IMR-90 (cell line): Measurements from ENCODE around the gene CACNA2D3. TPM values are rescaled to one million over a fixed set of nuclear protein-coding genes. Genes with fewer than 3 reads are reported as not detected.

Experiments
- ATAC-seq: fragments of 200-7000 bp; cut with Tn5 transposase; 2 replicates; pipeline ENCODE4 v1.9.1; 2020; ENCODE audit warnings: low read depth, mild to moderate bottlenecking, moderate library complexity
- BruUV-seq: library from RNA; stranded (reverse); fragments of 400-500 nt; replicated peaks from 2 replicates; lab custom pipeline; 2021; lab: Mats Ljungman, UMichigan
- CTCF ChIA-PET: fragments of 300-600 bp; formaldehyde crosslinking; extraction: SDS; loops from one replicate; lab custom pipeline; 2021; ENCODE audit warnings: antibody characterized with exemption; lab: Yijun Ruan, JAX
- POLR2A ChIA-PET: fragments of 300-600 bp; sonication (Branson Sonifier 250); formaldehyde crosslinking; loops from one replicate; lab custom pipeline; 2022; ENCODE audit warnings: antibody characterized with exemption; ENCODE audit not compliant: unreplicated experiment; lab: Charles Lee
- DNase-seq: peaks from one replicate; pipeline ENCODE4 v3.0.0; 2013
- H2AFZ ChIP-seq: replicated peaks from 2 replicates; pipeline ENCODE3; 2013; ENCODE audit warnings: low read length, mild to moderate bottlenecking; ENCODE audit not compliant: poor library complexity
- H2AK5ac ChIP-seq: 2 replicates; pipeline ENCODE4 v1.6.1; 2013; ENCODE audit warnings: low read depth, low read length, inconsistent platforms
- H2AK9ac ChIP-seq: replicated peaks from 2 replicates; pipeline ENCODE3; 2013; ENCODE audit warnings: mild to moderate bottlenecking, low read depth, low read length, moderate library complexity; ENCODE audit not compliant: poor library complexity
- H2BK120ac ChIP-seq: 2 replicates; pipeline ENCODE4 v1.6.1; 2013; ENCODE audit warnings: low read depth, low read length, inconsistent platforms
- H2BK15ac ChIP-seq: 3 replicates; pipeline ENCODE4 v1.6.1; 2013; ENCODE audit warnings: low read depth, low read length, inconsistent platforms
- H2BK20ac ChIP-seq: 2 replicates; pipeline ENCODE4 v1.6.1; 2013; ENCODE audit warnings: low read depth, mild to moderate bottlenecking, inconsistent platforms, low read length, moderate library complexity
- H2BK5ac ChIP-seq: 2 replicates; pipeline ENCODE4 v1.6.1; 2013; ENCODE audit warnings: mild to moderate bottlenecking, low read depth, low read length, inconsistent platforms; ENCODE audit not compliant: poor library complexity, severe bottlenecking
- H3K14ac ChIP-seq: replicated peaks from 2 replicates; pipeline ENCODE4 v1.6.1; 2013; ENCODE audit warnings: low read depth, low read length, inconsistent platforms
- H3K18ac ChIP-seq: 2 replicates; pipeline ENCODE4 v1.6.1; 2013; ENCODE audit warnings: low read depth, low read length, control low read depth
- H3K23ac ChIP-seq: 2 replicates; pipeline ENCODE4 v1.6.1; 2013; ENCODE audit warnings: low read depth, low read length, inconsistent platforms
- H3K27ac ChIP-seq: 2 replicates; pipeline ENCODE4 v1.5.1; 2013; ENCODE audit warnings: mild to moderate bottlenecking, control low read depth, low read length; ENCODE audit not compliant: insufficient read depth
- H3K27me3 ChIP-seq: 2 replicates; pipeline ENCODE4 v1.6.1; 2013; ENCODE audit warnings: low read length; ENCODE audit not compliant: control insufficient read depth, insufficient read depth
- H3K36me3 ChIP-seq: 2 replicates; pipeline ENCODE4 v1.6.1; 2013; ENCODE audit warnings: low read length, mixed read lengths; ENCODE audit not compliant: control insufficient read depth, insufficient read depth
- H3K4ac ChIP-seq: 2 replicates; pipeline ENCODE4 v1.6.1; 2013; ENCODE audit warnings: low read depth, low read length, inconsistent platforms
- H3K4me1 ChIP-seq: 2 replicates; pipeline ENCODE4 v1.6.1; 2013; ENCODE audit warnings: low read length, mixed read lengths; ENCODE audit not compliant: control insufficient read depth, insufficient read depth
- H3K4me2 ChIP-seq: 2 replicates; pipeline ENCODE4 v1.6.1; 2013; ENCODE audit warnings: low read depth, mild to moderate bottlenecking, control low read depth, low read length, moderate library complexity
- H3K4me3 ChIP-seq: 2 replicates; pipeline ENCODE4 v1.5.1; 2013; ENCODE audit warnings: low read depth, mild to moderate bottlenecking, control low read depth, low read length, moderate library complexity; ENCODE audit not compliant: insufficient read depth
- H3K56ac ChIP-seq: 2 replicates; pipeline ENCODE4 v1.6.1; 2013; ENCODE audit warnings: low read length, inconsistent platforms; ENCODE audit not compliant: insufficient read depth; ENCODE audit errors: extremely low read depth
- H3K79me1 ChIP-seq, 2 experiments: 2 replicates each; pipeline ENCODE4 v1.6.1; 2013; ENCODE audit warnings: low read length in 2 of 2, inconsistent platforms in 1 of 2, low read depth in 1 of 2
- H3K9ac ChIP-seq: 2 replicates; pipeline ENCODE4 v1.6.1; 2013; ENCODE audit warnings: low read depth, low read length, control low read depth
- H3K9me1 ChIP-seq: 2 replicates; pipeline ENCODE4 v1.6.1; 2013; ENCODE audit warnings: low read length, inconsistent platforms; ENCODE audit not compliant: insufficient read depth
- H3K9me3 ChIP-seq: 2 replicates; pipeline ENCODE4 v1.6.1; 2013; ENCODE audit warnings: low read length; ENCODE audit not compliant: control insufficient read depth, insufficient read depth
- H4K20me1 ChIP-seq: 2 replicates; pipeline ENCODE4 v1.6.1; 2013; ENCODE audit warnings: low read length, inconsistent platforms; ENCODE audit not compliant: insufficient read depth
- H4K5ac ChIP-seq: 2 replicates; pipeline ENCODE4 v1.6.1; 2013; ENCODE audit warnings: mild to moderate bottlenecking, low read depth, low read length, control low read depth
- H4K8ac ChIP-seq, 2 experiments: 2 replicates each; pipeline ENCODE4 v1.6.1; 2013; ENCODE audit warnings: low read depth in 2 of 2, low read length in 2 of 2, control low read depth in 1 of 2, inconsistent platforms in 1 of 2
- H4K91ac ChIP-seq: 2 replicates; pipeline ENCODE4 v1.6.1; 2013; ENCODE audit warnings: low read depth, low read length, inconsistent platforms; ENCODE audit not compliant: insufficient read depth
- BHLHE40 ChIP-seq: fragments of 150-350 bp; IDR thresholded peaks from 2 replicates; pipeline ENCODE4 v1.6.1; 2016; ENCODE audit warnings: mild to moderate bottlenecking, low read depth, low read length
- CEBPB ChIP-seq: IDR thresholded peaks from 2 replicates; pipeline ENCODE4 v1.6.1; 2012; ENCODE audit warnings: low read depth, low read length, improper control_type of control experiment
- CHD1 ChIP-seq: IDR thresholded peaks from 2 replicates; pipeline ENCODE4 v1.6.1; 2012; ENCODE audit warnings: low read depth, low read length, improper control_type of control experiment
- CTCF ChIP-seq: conservative IDR thresholded peaks from 2 replicates; pipeline ENCODE4 v1.5.1; 2012; ENCODE audit warnings: mild to moderate bottlenecking, low read depth, low read length, improper control_type of control experiment
- ELK1 ChIP-seq: fragments of 150-350 bp; IDR thresholded peaks from 2 replicates; pipeline ENCODE4 v1.6.1; 2016; ENCODE audit warnings: low read depth, mild to moderate bottlenecking, low read length, moderate library complexity, borderline replicate concordance
- FOS ChIP-seq: fragments of 150-350 bp; IDR thresholded peaks from 2 replicates; pipeline ENCODE4 v1.6.1; 2016; ENCODE audit warnings: low read depth, low read length
- MAFK ChIP-seq: IDR thresholded peaks from 2 replicates; pipeline ENCODE4 v1.6.1; 2012; ENCODE audit warnings: low read depth, low read length, improper control_type of control experiment
- MAZ ChIP-seq: IDR thresholded peaks from 2 replicates; pipeline ENCODE4 v1.6.1; 2012; ENCODE audit warnings: low read depth, mild to moderate bottlenecking, low read length, improper control_type of control experiment, moderate library complexity, borderline replicate concordance
- MXI1 ChIP-seq: IDR thresholded peaks from 2 replicates; pipeline ENCODE4 v1.6.1; 2012; ENCODE audit warnings: low read depth, mild to moderate bottlenecking, low read length, moderate library complexity, borderline replicate concordance
- NFE2L2 ChIP-seq: fragments of 150-350 bp; IDR thresholded peaks from 2 replicates; pipeline ENCODE4 v1.6.1; 2016; ENCODE audit warnings: low read depth, mild to moderate bottlenecking, low read length
- RAD21 ChIP-seq: IDR thresholded peaks from 2 replicates; pipeline ENCODE4 v1.6.1; 2012; ENCODE audit warnings: low read length, improper control_type of control experiment
- RCOR1 ChIP-seq: IDR thresholded peaks from 2 replicates; pipeline ENCODE4 v1.6.1; 2012; ENCODE audit warnings: mild to moderate bottlenecking, low read length, improper control_type of control experiment; ENCODE audit not compliant: insufficient replicate concordance
- RFX5 ChIP-seq: IDR thresholded peaks from 2 replicates; pipeline ENCODE4 v1.8.0; 2012; ENCODE audit warnings: low read depth, mild to moderate bottlenecking, low read length, moderate library complexity
- SMC3 ChIP-seq: fragments of 150-350 bp; IDR thresholded peaks from 2 replicates; pipeline ENCODE4 v1.6.1; 2016; ENCODE audit warnings: low read depth, mild to moderate bottlenecking, antibody characterized with exemption, low read length, moderate library complexity
- USF2 ChIP-seq: fragments of 150-350 bp; IDR thresholded peaks from 2 replicates; pipeline ENCODE4 v1.6.1; 2017; ENCODE audit warnings: mild to moderate bottlenecking, antibody characterized with exemption, low read length, low read depth
- WGBS, 2 experiments: methylation state at CpG; one replicate each; pipeline versions ENCODE4 v1.1.5 to v1.1.7; 2013; ENCODE audit warnings: missing lambda C conversion rate in 2 of 2; ENCODE audit not compliant: insufficient read length in 1 of 2; ENCODE audit errors: extremely low coverage in 2 of 2; 5-methylcytosine and 5-hydroxymethylcytosine counted together
- dilution Hi-C: fragments of 300-500 bp; cut with HindIII; formaldehyde crosslinking; loops from one replicate; pipeline ENCODE4 v1.14.3; 2018; ENCODE audit warnings: low sequenced_read_pairs; ENCODE audit not compliant: unreplicated experiment
- in situ Hi-C: fragments of 300-500 bp; cut with MboI; formaldehyde crosslinking; loops from 3 replicates; pipeline ENCODE4 v1.14.3; 2019; ENCODE audit warnings: low sequenced_read_pairs, inconsistent platforms, mixed read lengths
- intact Hi-C: fragments of 100-400 bp; cut with micrococcal nuclease; formaldehyde crosslinking; loops from 2 replicates; pipeline ENCODE4 v1.10.0; 2022
- polyA plus RNA-seq, 3 experiments: library from polyadenylated mRNA; depleted of rRNA; stranded (reverse); fragments of >200 nt; gene quantifications; 2 replicates each; pipeline ENCODE4 v1.2.3, GENCODE V29; 2012; ENCODE audit warnings: low replicate concordance in 1 of 3
- total RNA-seq: library from RNA; depleted of rRNA; stranded (reverse); fragments of >200 nt; gene quantifications from 2 replicates; pipeline ENCODE4 v1.2.3, GENCODE V29; 2012

The CACNA2D3 gene
- total and polyA plus RNA-seq, 2 of the 4 experiments (the other 2 are of a cell fraction), result 0.36 to 0.41 TPM

GRCh38 chr3:54506603-54507002 lies 384.3 kb downstream of the CACNA2D3 start:
- in situ Hi-C loops (no loop called here), dilution Hi-C loops (no loop called here), intact Hi-C loops (no loop called here)
- H3K4me2 ChIP-seq, result no peak overlapping the region
- no peak overlapping the region for H3K9ac ChIP-seq
- H4K5ac ChIP-seq, result no peak overlapping the region
- no peaks in the 10 kb centered on the region for H4K20me1 ChIP-seq
- H3K14ac ChIP-seq, result no peak overlapping the region
- H3K18ac ChIP-seq, result no peak overlapping the region
- H3K4me1 ChIP-seq, result no peaks in the 10 kb centered on the region
- no peak overlapping the region for H3K4me3 ChIP-seq
- no peaks in the 10 kb centered on the region for H3K9me1 ChIP-seq
- H3K4ac ChIP-seq, result no peak overlapping the region
- H4K8ac ChIP-seq, result no peak overlapping the region
- H2AFZ ChIP-seq, result no peak overlapping the region
- no peak overlapping the region for H2AK5ac ChIP-seq
- H3K27me3 ChIP-seq, result no peaks in the 10 kb centered on the region
- DNase-seq (no peak), ATAC-seq (no peak)
- CTCF ChIA-PET, result no interaction called here
- no CpG with 5 or more reads among the region's 3 CpGs for WGBS, 2 experiments
- BruUV-seq, result no TSS peak
- POLR2A ChIA-PET, result no interaction called here
- H4K91ac ChIP-seq, result no peak overlapping the region
- no peaks in the 10 kb centered on the region for H3K36me3 ChIP-seq
- no peak overlapping the region for H3K56ac ChIP-seq
- no peak for TF ChIP-seq CHD1
- TF ChIP-seq MAFK, result no peak
- TF ChIP-seq CTCF, result no peak
- TF ChIP-seq CEBPB, result no peak
- no peak for TF ChIP-seq NFE2L2
- no peak for TF ChIP-seq RAD21
- TF ChIP-seq MXI1, result no peak
- TF ChIP-seq USF2, result no peak
- TF ChIP-seq MAZ, result no peak
- TF ChIP-seq FOS, result no peak
- no peak for TF ChIP-seq BHLHE40
- no peak for TF ChIP-seq SMC3
- no peak for TF ChIP-seq ELK1
- TF ChIP-seq RCOR1, result no peak
- TF ChIP-seq RFX5, result no peak
- H3K27ac ChIP-seq, result no peak overlapping the region
- no peaks in the 10 kb centered on the region for H3K79me1 ChIP-seq
- no peak overlapping the region for H2AK9ac ChIP-seq
- no peak overlapping the region for H2BK120ac ChIP-seq
- H3K23ac ChIP-seq, result no peak overlapping the region
- no peak overlapping the region for H2BK20ac ChIP-seq
- H2BK15ac ChIP-seq, result no peak overlapping the region
- no peaks in the 10 kb centered on the region for H3K9me3 ChIP-seq
- H2BK5ac ChIP-seq, result no peak overlapping the region
